SU-DHL-6 (cell line): ENCODE measurements around the gene TMPRSS9.

Source experiments
- CTCF ChIP-seq: fragments of 200-600 bp; sonication (generic); IDR thresholded peaks from one replicate; pipeline ENCODE4 v1.5.1; 2017; ENCODE audit warnings: antibody characterized with exemption, mild to moderate bottlenecking, low read length, moderate library complexity; ENCODE audit not compliant: insufficient read depth, poor library complexity, severe bottlenecking
- EZH2phosphoT487 ChIP-seq: fragments of 200-600 bp; sonication (generic), shearing (Covaris generic); conservative IDR thresholded peaks from 2 replicates; pipeline ENCODE4 v1.6.1; 2018; ENCODE audit warnings: mild to moderate bottlenecking, antibody characterized with exemption, low read length, moderate library complexity, mixed read lengths

DNA sequence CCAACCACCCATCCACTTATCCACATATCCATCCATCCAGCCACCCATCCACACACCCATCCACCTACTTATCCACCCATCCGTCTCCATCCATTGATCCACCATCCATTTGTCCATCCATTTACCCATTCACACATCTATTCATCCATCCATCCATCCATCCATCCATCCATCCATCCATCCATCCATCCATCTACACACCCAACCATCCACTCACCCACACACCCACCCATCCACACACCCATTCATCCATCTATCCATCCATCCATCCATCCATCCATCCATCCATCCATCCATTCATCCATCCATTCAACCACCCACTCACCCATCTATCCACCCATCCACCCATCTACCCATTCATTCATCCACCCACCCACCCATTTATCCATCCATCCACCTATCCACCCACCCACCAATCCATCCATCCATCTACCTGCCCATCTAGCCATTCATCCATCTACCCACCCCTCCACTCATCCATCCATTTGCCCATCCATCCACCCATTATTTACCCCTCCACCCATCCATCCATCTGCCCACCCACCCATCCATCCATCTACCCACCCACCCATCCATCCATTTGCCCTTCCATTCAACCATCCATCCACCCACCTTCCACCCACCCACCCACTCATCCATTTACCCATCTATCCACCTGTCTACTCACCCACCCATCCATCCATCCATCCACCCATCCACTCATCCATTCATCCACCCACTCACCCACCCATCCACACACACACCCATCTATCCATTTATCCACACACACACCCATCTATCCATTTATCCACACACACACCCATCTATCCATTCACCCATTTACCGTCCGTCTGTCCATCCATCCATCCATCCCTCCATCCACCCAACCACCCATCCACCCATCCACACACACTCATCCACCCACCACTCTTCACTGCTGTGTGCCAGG lies 2.5 kb upstream of the TMPRSS9 start:
- TF ChIP-seq CTCF (no peak), EZH2phosphoT487 (no peak)
